ENCODE results near the gene PHRF1.
A peak's percentile ranks its signal among the peaks of the same experiment; 100 is the strongest.

DNA sequence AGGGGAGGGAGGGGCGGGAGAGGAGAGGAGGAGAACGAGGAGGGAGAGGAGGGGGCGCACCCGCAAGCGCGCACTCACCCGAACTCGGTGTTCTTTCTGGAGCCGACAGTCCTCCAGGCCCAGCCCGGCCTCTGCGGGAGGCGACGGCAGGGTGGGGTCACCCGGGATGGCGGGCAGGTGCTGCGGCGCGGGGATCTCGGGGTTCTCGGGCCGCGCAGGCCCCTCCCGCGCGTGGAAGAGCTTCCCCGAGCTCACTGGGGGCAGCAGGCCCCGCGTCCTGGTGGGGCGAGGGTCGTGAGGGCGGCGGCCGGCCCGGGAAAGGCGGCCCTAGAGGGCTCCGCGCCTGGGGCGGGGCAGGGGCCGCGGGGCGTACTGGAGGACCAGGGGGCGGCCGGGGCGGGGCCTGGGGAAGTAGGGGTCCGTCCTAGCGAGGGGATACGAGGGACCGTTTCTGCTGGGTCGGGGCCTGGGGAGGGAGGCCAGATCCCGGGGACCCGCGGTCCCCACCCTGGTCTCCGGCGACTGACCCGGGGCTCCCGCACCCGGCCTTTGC lies 21.0 kb upstream of the PHRF1 start:
- TF ChIP-seq, protein P1, sequence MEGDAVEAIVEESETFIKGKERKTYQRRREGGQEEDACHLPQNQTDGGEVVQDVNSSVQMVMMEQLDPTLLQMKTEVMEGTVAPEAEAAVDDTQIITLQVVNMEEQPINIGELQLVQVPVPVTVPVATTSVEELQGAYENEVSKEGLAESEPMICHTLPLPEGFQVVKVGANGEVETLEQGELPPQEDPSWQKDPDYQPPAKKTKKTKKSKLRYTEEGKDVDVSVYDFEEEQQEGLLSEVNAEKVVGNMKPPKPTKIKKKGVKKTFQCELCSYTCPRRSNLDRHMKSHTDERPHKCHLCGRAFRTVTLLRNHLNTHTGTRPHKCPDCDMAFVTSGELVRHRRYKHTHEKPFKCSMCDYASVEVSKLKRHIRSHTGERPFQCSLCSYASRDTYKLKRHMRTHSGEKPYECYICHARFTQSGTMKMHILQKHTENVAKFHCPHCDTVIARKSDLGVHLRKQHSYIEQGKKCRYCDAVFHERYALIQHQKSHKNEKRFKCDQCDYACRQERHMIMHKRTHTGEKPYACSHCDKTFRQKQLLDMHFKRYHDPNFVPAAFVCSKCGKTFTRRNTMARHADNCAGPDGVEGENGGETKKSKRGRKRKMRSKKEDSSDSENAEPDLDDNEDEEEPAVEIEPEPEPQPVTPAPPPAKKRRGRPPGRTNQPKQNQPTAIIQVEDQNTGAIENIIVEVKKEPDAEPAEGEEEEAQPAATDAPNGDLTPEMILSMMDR (IDR thresholded peaks at IDR 0.05) = peak in 3 of 12 donors; percentile 2 to 14 (median 6)
- no peak for TF ChIP-seq POLR2A (IDR thresholded peaks at IDR 0.05)

All from heart left ventricle (tissue), 13 donors.